Pulmonary artery endothelial cell (primary cell): Measurements from ENCODE around the gene RAPH1. TPM values are rescaled to one million over a fixed set of nuclear protein-coding genes. Genes with fewer than 3 reads are reported as not detected.
"Not testable (repeated sequence)": the region's sequence is repeated elsewhere in the genome, so short reads cannot be mapped to it uniquely, and the experiment has no call there.

Experiments
- DNase-seq: peaks from one replicate; pipeline ENCODE4 v3.0.0-alpha.2; 2011; ENCODE audit warnings: low read depth, low spot score
- total RNA-seq: library from RNA; depleted of rRNA; stranded (reverse); fragments of >200 nt; gene quantifications from 2 replicates; pipeline ENCODE4 v1.2.3, GENCODE V29; 2014

RAPH1 gene
- total RNA-seq, 1 donor from 2014 or later: 43.1 TPM

GRCh38 chr2:203432811-203433210 is 102.3 kb downstream of the RAPH1 start:
- DNase-seq: no peak

GRCh38 chr2:203431391-203432185 is 103.5 kb downstream of the RAPH1 start:
- no peak for DNase-seq

GRCh38 chr2:203429643-203430042 is 105.5 kb downstream of the RAPH1 start:
- DNase-seq: not testable (repeated sequence)

- DNase-seq: no peak
These were observed 108.0 kb downstream of the RAPH1 start for GRCh38 chr2:203427061-203427460.

GRCh38 chr2:203418271-203418670 is 116.8 kb downstream of the RAPH1 start:
- no peak for DNase-seq

GRCh38 chr2:203413796-203414195 is 121.3 kb downstream of the RAPH1 start:
- DNase-seq: no peak

GRCh38 chr2:203412546-203413331 is 122.4 kb downstream of the RAPH1 start:
- DNase-seq: no peak

- no peak for DNase-seq
These were observed 127.6 kb downstream of the RAPH1 start for GRCh38 chr2:203407496-203407895.

- DNase-seq: no peak
These were observed 130.1 kb downstream of the RAPH1 start for GRCh38 chr2:203404996-203405395.

GRCh38 chr2:203400805-203401585 is 134.1 kb downstream of the RAPH1 start:
- DNase-seq: no peak

- no peak for DNase-seq
These were observed 136.1 kb downstream of the RAPH1 start for GRCh38 chr2:203399031-203399430.

GRCh38 chr2:203396667-203397066 is 138.4 kb downstream of the RAPH1 start:
- DNase-seq: no peak

GRCh38 chr2:203395858-203396257 is 139.2 kb downstream of the RAPH1 start:
- DNase-seq: no peak

- DNase-seq: no peak
These were observed 140.4 kb downstream of the RAPH1 start for GRCh38 chr2:203394519-203395227.

- not testable (repeated sequence) for DNase-seq
These were observed 146.9 kb downstream of the RAPH1 start for GRCh38 chr2:203388153-203388552.

GRCh38 chr2:203383038-203383437 is 152.1 kb downstream of the RAPH1 start:
- no peak for DNase-seq

GRCh38 chr2:203379156-203379555 is 155.9 kb downstream of the RAPH1 start:
- no peak for DNase-seq

- no peak for DNase-seq
These were observed 158.9 kb downstream of the RAPH1 start for GRCh38 chr2:203376173-203376572.

- not testable (repeated sequence) for DNase-seq
These were observed 162.4 kb downstream of the RAPH1 start for GRCh38 chr2:203372706-203373105.

GRCh38 chr2:203366639-203367466 is 168.2 kb downstream of the RAPH1 start:
- DNase-seq: no peak
